ENCODE results near the gene IDH1. TPM values are rescaled to one million over a fixed set of nuclear protein-coding genes. Genes with fewer than 3 reads are reported as not detected.

The IDH1 gene
- total and polyA plus RNA-seq, 2 of the 8 experiments (the other 6 are each of a cell fraction or from before 2014, with no cell fraction given): 174 to 398 TPM

- DNase-seq (ENCODE audit: low read depth in 1 of 2, low spot score in 2 of 2) (no peak), FAIRE-seq (no peak)
- no peak overlapping the region for H2BK15ac ChIP-seq (ENCODE audit: low read length)
- no peak overlapping the region for H2BK12ac ChIP-seq (ENCODE audit: low read depth, low read length)
- H2BK120ac ChIP-seq (replicated peaks; ENCODE audit: low read depth, low read length): no peak overlapping the region
- no peak overlapping the region for H4K8ac ChIP-seq (ENCODE audit: extremely low read depth, insufficient read depth, low read length)
- no peak overlapping the region for H4K5ac ChIP-seq (ENCODE audit: insufficient read length, low read depth, low read length)
- no peaks in the 10 kb centered on the region for H3K79me1 ChIP-seq (ENCODE audit: low read depth, low read length)
- H3K4me3 ChIP-seq (ENCODE audit: extremely low read depth in 1 of 4, insufficient read depth in 2 of 4, low read depth in 3 of 4, low read length in 4 of 4): no peak overlapping the region
- H3K23ac ChIP-seq (ENCODE audit: insufficient read length): no peak overlapping the region
- no peak overlapping the region for H2BK5ac ChIP-seq (ENCODE audit: low read depth, low read length)
- H3K14ac ChIP-seq (ENCODE audit: insufficient read length): no peak overlapping the region
- 95% methylated on average over 9 of the region's 9 CpGs; no CpG with 5 or more reads in 1 of the 2 experiments for WGBS, 2 experiments (ENCODE audit: extremely low coverage in 1 of 2, insufficient coverage in 1 of 2, insufficient read length in 1 of 2, insufficient replicate concordance in 2 of 2, low coverage in 1 of 2, low lambda C conversion rate in 2 of 2, missing lambda C conversion rate in 1 of 2)
- no peak overlapping the region for H2AK5ac ChIP-seq (ENCODE audit: low read depth, low read length)
- H3K79me2 ChIP-seq (ENCODE audit: control insufficient read depth in 1 of 2, insufficient read depth in 2 of 2, low read length in 2 of 2): no peaks in the 10 kb centered on the region
- POLR2A ChIA-PET (ENCODE audit: partially characterized antibody): interaction anchor here (0.8 kb wide), 1 partner anchor 30 kb away, joined by 4 read pairs; no protein-coding TSS in a partner anchor
- no peak overlapping the region for H3K4me2 ChIP-seq (ENCODE audit: insufficient read depth in 1 of 2, low read depth in 2 of 2, low read length in 2 of 2)
- H2BK20ac ChIP-seq (ENCODE audit: low read length): no peak overlapping the region
- H3K4ac ChIP-seq (replicated peaks; ENCODE audit: insufficient read length, low read depth, low read length): no peak overlapping the region
- H3K27me3 ChIP-seq (replicated peaks in 1 of 4; ENCODE audit: control insufficient read depth in 3 of 4, extremely low read depth in 1 of 4, insufficient read depth in 3 of 4, low read length in 3 of 4): no peaks in the 10 kb centered on the region
- no peaks in the 10 kb centered on the region for H4K20me1 ChIP-seq (replicated peaks in 1 of 2; ENCODE audit: control insufficient read depth in 1 of 2, insufficient read depth in 2 of 2, low read length in 2 of 2)
- H3K9me3 ChIP-seq (ENCODE audit: insufficient read depth in 2 of 2, low read depth in 1 of 2, low read length in 1 of 2): no peaks in the 10 kb centered on the region
- H3K23me2 ChIP-seq (ENCODE audit: low read depth, low read length): no peaks in the 10 kb centered on the region
- no peak overlapping the region for H3K18ac ChIP-seq (ENCODE audit: extremely low read depth, low read length)
- H3K36me3 ChIP-seq (ENCODE audit: control insufficient read depth in 2 of 4, insufficient read depth in 4 of 4, low read length in 3 of 4): no peaks in the 10 kb centered on the region
- no peak overlapping the region for H3K27ac ChIP-seq (ENCODE audit: low read depth, low read length)
- no peak overlapping the region for H3K56ac ChIP-seq (replicated peaks; ENCODE audit: insufficient read length, low read depth, low read length)
- H4K91ac ChIP-seq (replicated peaks; ENCODE audit: insufficient read length, low read length): no peak overlapping the region
- H3K9ac ChIP-seq (replicated peaks in 1 of 4; ENCODE audit: extremely low read depth in 1 of 4, low read depth in 3 of 4, low read length in 3 of 4): no peak overlapping the region
- H2AFZ ChIP-seq (ENCODE audit: low read length): no peak overlapping the region; the same call in 1 of the 2 replicates
- 0 out of 7 replicates have a peak, but pooled peaks cover 0 to 2% (median 0%) of the 10 kb centered on the region in 4 experiments for H3K4me1 ChIP-seq (replicated peaks in 1 of 4; ENCODE audit: control insufficient read depth in 3 of 4, insufficient read depth in 4 of 4, low read length in 3 of 4)
- CTCF ChIA-PET (ENCODE audit: partially characterized antibody): interaction anchor here (0.6 to 1.2 kb wide), 3 partner anchors 16 to 31 kb away, joined by 3 read pairs; no protein-coding TSS in a partner anchor
- TF ChIP-seq PHF8 (conservative IDR thresholded peaks at IDR 0.05; ENCODE audit: low read depth, low read length) (no peak), SP4 (IDR thresholded peaks at IDR 0.05; ENCODE audit: low read length) (no peak), SP1 (IDR thresholded peaks at IDR 0.05; ENCODE audit: low read depth, low read length) (no peak), TAF1 (IDR thresholded peaks at IDR 0.05; ENCODE audit: low read depth, low read length) (no peak), RXRA (IDR thresholded peaks at IDR 0.05; ENCODE audit: insufficient read depth, low read depth, low read length) (no peak)
Observed at GRCh38 chr2:208210688-208211451, 44.0 kb downstream of the IDH1 start.

Measured in H1 (cell line).